Central memory CD8-positive, alpha-beta T cell (primary cell): ENCODE data around the gene DAAM1.

Experiments used
- ATAC-seq: fragments of 150-1000 bp; cut with Tn5 transposase; replicated peaks from 2 replicates; pipeline ENCODE4 v1.10.0; 2022; ENCODE audit warnings: mild to moderate bottlenecking, moderate FRiP score, moderate number of reproducible peaks; ENCODE audit not compliant: poor library complexity, severe bottlenecking; ENCODE audit errors: extremely low read depth
- DNase-seq, 2 donors: peaks; one replicate each; pipeline ENCODE4 v3.0.0; 2021; ENCODE audit warnings: low spot score in 2 of 2
- H3K27ac Mint-ChIP-seq: one replicate; pipeline ENCODE4 v1.8.0; 2022; ENCODE audit warnings: low read depth, mild to moderate bottlenecking, moderate library complexity, mixed read lengths
- H3K27me3 Mint-ChIP-seq: one replicate; pipeline ENCODE4 v1.8.0; 2022; ENCODE audit warnings: mixed read lengths
- H3K36me3 Mint-ChIP-seq: one replicate; pipeline ENCODE4 v1.8.0; 2022; ENCODE audit warnings: mild to moderate bottlenecking, moderate library complexity, mixed read lengths; ENCODE audit not compliant: insufficient read depth
- H3K4me1 Mint-ChIP-seq: one replicate; pipeline ENCODE4 v1.8.0; 2022; ENCODE audit warnings: mixed read lengths
- H3K4me3 Mint-ChIP-seq: one replicate; pipeline ENCODE4 v1.8.0; 2022; ENCODE audit warnings: mild to moderate bottlenecking, moderate library complexity, mixed read lengths
- H3K9me3 Mint-ChIP-seq: one replicate; pipeline ENCODE4 v1.8.0; 2022; ENCODE audit warnings: mixed read lengths

Gene DAAM1

GRCh38 chr14:59406454-59407245 lies 218.2 kb downstream of the DAAM1 start:
- H3K36me3 Mint-ChIP-seq, result no peaks in the 10 kb centered on the region
- H3K27me3 Mint-ChIP-seq, result peaks cover 70% of the 10 kb centered on the region
- no peak overlapping the region for H3K4me3 Mint-ChIP-seq
- DNase-seq (no peak), ATAC-seq (no peak)
- peaks cover 5% of the 10 kb centered on the region for H3K9me3 Mint-ChIP-seq
- H3K4me1 Mint-ChIP-seq, result no peaks in the 10 kb centered on the region
- no peak overlapping the region for H3K27ac Mint-ChIP-seq

GRCh38 chr14:59407246-59408010 lies 219.0 kb downstream of the DAAM1 start:
- ATAC-seq (no peak), DNase-seq (no peak)
- H3K4me3 Mint-ChIP-seq, result no peak overlapping the region

GRCh38 chr14:59415836-59416602 lies 227.6 kb downstream of the DAAM1 start:
- Mint-ChIP-seq H3K9me3 (no peaks in the 10 kb centered on the region), H3K27ac (no peak overlapping the region), H3K27me3 (peaks cover 26% of the 10 kb centered on the region), H3K36me3 (no peaks in the 10 kb centered on the region), H3K4me3 (no peak overlapping the region), H3K4me1 (no peaks in the 10 kb centered on the region)
- DNase-seq (no peak), ATAC-seq (no peak)

More at GRCh38 chr14:59407246-59408010, 219.0 kb downstream of the DAAM1 start:
- peaks cover 73% of the 10 kb centered on the region for H3K27me3 Mint-ChIP-seq
- H3K36me3 Mint-ChIP-seq, result no peaks in the 10 kb centered on the region
- H3K9me3 Mint-ChIP-seq, result peaks cover 5% of the 10 kb centered on the region
- no peaks in the 10 kb centered on the region for H3K4me1 Mint-ChIP-seq
- no peak overlapping the region for H3K27ac Mint-ChIP-seq

GRCh38 chr14:59417311-59417710 lies 228.8 kb downstream of the DAAM1 start:
- Mint-ChIP-seq H3K27me3 (peaks cover 25% of the 10 kb centered on the region), H3K4me1 (no peaks in the 10 kb centered on the region), H3K27ac (no peak overlapping the region), H3K4me3 (no peak overlapping the region), H3K36me3 (no peaks in the 10 kb centered on the region), H3K9me3 (no peaks in the 10 kb centered on the region)
- ATAC-seq (no peak), DNase-seq (no peak)

- ATAC-seq (no peak), DNase-seq (no peak)
- no peak overlapping the region for H3K4me3 Mint-ChIP-seq
- peaks cover 18% of the 10 kb centered on the region for H3K27me3 Mint-ChIP-seq
- no peak overlapping the region for H3K27ac Mint-ChIP-seq
- no peaks in the 10 kb centered on the region for H3K36me3 Mint-ChIP-seq
- no peaks in the 10 kb centered on the region for H3K9me3 Mint-ChIP-seq
- no peaks in the 10 kb centered on the region for H3K4me1 Mint-ChIP-seq
These were observed 230.8 kb downstream of the DAAM1 start for GRCh38 chr14:59419303-59419702.
